ENCODE measurements around the gene MZB1. TPM values are rescaled to one million over a fixed set of nuclear protein-coding genes. Genes with fewer than 3 reads are reported as not detected.

MZB1 gene
- total RNA-seq: 0.93 TPM

GRCh38 chr5:139389701-139390638 lies at the start of gene MZB1:
Gene MZB1 (minus strand): TSS chr5:139389913. CDS start chr5:139389856, 57 bp downstream.

DNA sequence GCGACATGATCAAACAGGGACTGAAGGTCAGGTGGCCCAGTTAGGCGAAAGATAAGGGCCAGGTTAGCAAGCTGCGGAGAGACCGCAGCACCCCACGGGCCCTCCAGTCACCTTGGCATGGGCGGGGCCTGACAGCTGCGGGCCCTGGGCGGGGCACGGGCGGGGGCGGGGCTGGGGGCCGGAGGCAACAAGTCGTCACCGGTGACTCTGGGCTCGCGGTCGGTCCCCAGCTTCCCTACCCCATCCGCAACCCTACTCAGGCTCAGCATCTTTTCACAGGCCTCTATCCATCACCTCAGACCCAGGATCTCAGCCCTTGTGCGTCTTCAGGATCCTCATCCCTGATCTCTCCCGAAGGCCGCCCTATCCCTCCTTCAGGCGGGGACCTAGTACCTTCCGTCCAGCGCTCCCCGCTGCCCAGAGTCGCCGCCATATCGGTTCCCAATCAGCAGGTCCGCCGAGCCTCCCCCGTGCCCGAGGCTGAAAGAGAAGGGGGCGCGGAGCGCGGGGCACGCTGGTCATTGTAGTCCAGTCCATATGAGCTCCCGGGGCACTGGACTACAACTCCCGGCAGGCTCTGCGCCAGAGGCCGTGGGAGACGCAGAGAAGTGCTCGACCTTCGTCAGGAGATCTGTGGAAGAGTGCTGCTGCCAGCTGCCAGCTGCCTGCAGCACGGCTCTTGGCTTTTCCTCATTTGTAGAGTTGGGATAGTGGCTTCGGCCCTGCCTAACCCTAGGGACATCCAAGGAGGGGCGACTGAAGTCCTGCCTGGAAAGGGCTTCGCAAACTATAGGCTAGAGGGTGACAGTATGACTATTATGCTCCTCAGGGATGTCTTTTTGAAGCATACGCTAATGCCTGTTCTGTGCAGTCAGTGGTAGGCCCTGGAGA lies 49.5 kb upstream of the MZB1 start, which contains the start of gene DNAJC18:
TSS of gene DNAJC18 (minus strand) at position 513 of the 891 bp plus-strand sequence. CDS start at position 433, 80 bp downstream.

DNA sequence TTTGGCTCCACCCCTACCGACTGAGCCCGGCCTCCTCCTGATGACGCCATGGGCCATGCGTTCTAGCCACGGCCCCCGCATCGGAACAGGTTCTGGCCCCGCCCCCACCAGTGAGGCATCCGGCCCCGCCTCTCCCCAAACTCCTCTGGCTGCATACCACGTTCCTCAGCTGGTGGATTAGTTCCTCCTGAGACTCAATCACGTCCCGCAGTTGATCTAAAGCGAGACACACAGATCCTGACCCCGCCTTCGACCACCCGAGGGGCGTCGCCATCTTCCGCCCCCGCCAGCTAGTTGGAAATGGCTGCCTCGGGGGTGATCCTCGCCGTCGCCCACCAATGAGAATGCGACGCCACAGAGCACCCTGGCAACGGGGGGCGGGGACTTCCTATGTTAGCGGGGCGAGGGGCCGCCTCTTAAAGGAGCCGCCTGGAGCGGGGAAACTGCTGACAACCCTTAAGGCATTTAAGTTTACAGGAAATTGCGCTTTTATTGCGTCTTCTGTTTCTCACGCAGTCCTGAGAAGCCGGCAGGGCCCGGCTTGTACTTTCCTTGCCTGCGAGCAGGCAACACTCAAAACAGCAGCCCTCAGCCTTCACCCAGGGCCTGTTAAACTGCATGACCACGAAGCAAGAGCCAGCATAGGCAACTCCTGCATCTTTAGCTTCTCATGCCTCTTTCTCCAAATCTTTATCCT lies 14.2 kb upstream of the MZB1 start, which contains the start of gene SPATA24:
TSS of gene SPATA24 (minus strand) at position 303 of the 697 bp plus-strand sequence. CDS start at position 274, 29 bp downstream.

GRCh38 chr5:139394654-139395566 lies 5.2 kb upstream of the MZB1 start, which contains the start of gene PROB1:
Gene PROB1 (minus strand): TSS chr5:139395104. CDS start chr5:139395081, 23 bp downstream.

DNA sequence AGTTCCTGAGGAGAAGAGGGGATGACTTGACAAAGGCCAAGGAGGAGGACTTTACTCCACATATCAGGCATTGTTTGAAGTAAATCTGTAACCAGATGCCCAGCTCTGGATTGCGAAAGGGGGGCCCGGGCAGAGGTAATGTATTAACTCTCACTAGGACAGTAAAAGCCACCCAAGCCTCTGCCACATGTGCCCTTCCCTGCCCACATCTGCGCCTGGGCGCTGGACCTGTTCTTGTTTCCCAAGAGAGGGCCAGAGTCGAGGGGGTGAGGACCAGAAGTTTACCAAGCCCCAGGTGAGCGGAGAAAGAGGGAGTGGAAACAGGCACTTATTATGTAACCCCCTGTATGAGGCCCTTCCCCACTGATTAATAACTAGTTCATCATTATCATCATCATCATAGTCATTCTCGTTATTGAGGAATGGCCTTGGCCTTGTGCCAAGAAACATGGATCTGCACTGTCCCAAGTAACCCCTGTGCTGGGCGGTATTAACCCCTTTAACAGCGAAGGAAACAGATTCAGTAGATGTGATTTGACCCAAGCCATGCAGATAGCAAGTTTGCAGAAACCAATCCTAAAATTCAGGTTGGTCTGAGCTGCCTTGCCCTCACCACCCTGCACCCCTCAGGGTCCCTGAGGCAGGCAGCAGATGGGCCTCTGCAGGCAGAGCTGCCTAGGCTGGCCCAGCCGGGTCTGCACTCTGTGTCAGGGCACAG lies 6.3 kb downstream of the MZB1 start, which contains the start of gene SLC23A1:
TSS of gene SLC23A1 (minus strand) at position 23 of the 718 bp plus-strand sequence. CDS start 44 bp downstream, outside the sequence.

DNA sequence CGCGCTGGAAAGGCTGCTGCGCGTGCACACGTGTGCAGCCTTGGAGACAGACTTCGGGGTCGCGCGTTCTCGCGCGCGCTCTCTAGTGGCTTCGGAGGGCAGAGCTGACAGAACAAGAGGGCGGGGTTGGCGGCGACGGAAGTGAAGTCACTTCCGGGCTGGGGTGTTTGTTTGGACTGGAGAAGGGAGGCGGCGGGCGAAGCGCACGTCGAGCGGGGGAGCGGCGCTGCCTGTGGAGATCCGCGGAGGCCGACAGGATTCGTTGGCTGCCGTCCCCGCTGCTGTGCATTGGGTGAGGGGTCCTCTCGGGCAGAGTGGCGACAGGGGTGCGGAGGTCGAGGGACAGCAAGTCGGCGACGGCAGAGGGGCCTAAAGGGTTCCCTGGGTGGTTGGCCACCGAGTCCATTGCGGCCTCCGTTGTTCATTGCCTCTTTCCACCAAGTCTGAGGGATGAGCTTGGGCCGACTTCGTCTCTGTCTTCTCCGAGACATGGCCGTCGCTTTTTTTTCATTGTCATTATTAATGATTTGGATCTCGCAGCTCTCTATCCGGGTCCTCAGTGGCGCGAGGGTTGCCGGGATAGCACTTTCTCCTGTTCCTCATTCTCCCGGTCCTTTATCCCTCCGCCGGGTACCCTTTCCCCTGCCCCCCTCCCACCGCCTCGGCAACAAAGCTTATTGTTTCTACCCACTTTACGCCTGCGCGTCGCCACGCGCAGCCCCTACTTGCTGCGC lies 47.9 kb downstream of the MZB1 start, which contains the start of gene PAIP2:
TSS of gene PAIP2 (plus strand) at position 166 of the 734 bp plus-strand sequence. CDS start 21,931 bp downstream, outside the sequence.

Other genes starting within 250 kb of the MZB1 start
- gene SIL1, start 191.5 kb downstream of the MZB1 start, total RNA-seq: 36.1 TPM
- 334 TPM for gene MATR3, start 96.2 kb downstream of the MZB1 start, total RNA-seq
- 68.5 TPM for gene PAIP2, start 48.1 kb downstream of the MZB1 start, total RNA-seq
- gene SLC23A1, start 6.6 kb downstream of the MZB1 start, total RNA-seq: 6.2 TPM
- 11.2 TPM for gene PROB1, start 5.2 kb upstream of the MZB1 start, total RNA-seq
- gene SPATA24, start 14.2 kb upstream of the MZB1 start, total RNA-seq: 5.5 TPM
- gene DNAJC18, start 49.6 kb upstream of the MZB1 start, total RNA-seq: 11.2 TPM
- gene ECSCR, start 72.8 kb upstream of the MZB1 start, total RNA-seq: 24.9 TPM
- not detected for gene SMIM33, start 81.1 kb upstream of the MZB1 start, total RNA-seq
- gene STING1, start 92.8 kb upstream of the MZB1 start, total RNA-seq: 48.5 TPM
- gene UBE2D2, start 171.4 kb upstream of the MZB1 start, total RNA-seq: 70.9 TPM